ENCODE results near the gene PLAU. TPM values are rescaled to one million over a fixed set of nuclear protein-coding genes. Genes with fewer than 3 reads are reported as not detected.

Gene PLAU
- total and polyA plus RNA-seq, 2 experiments from 2014 or later, result 13.3 to 17.5 TPM

DNA sequence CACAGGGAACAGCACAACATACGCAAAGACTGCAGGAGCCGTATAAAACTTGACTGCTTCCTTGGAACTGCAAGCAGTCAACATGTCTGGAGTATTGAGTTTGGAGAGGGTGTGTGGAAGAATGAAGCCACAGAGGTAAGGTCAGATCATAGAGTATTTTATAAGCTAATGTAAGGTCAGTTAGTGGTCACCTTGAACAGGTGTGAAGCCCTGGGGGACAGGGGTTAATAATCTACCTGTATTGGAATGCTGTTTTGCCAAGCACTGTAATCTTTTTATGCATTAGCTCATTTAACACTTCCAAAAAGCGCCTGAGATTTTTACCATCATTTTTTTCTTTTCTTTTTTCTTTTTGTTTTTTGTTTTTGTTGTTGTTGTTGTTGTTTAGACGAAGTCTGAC lies 23.1 kb downstream of the PLAU start:
- H3K9me3 Mint-ChIP-seq, result no peaks in the 10 kb centered on the region
- Histone ChIP-seq H4K20me1 (replicated peaks; ENCODE audit: insufficient read depth) (no peaks in the 10 kb centered on the region), H3F3A (replicated peaks; ENCODE audit: low read depth) (no peaks in the 10 kb centered on the region), H3K27me3 (ENCODE audit: insufficient read depth) (no peaks in the 10 kb centered on the region), H2AFZ (peak overlapping the region; percentile 80), H3K79me2 (replicated peaks; ENCODE audit: insufficient read depth) (no peaks in the 10 kb centered on the region), H3K4me1 (ENCODE audit: insufficient read depth) (peaks cover 6% of the 10 kb centered on the region), H3K4me3 (no peak overlapping the region), H3K36me3 (ENCODE audit: insufficient read depth) (no peaks in the 10 kb centered on the region), H3K4me2 (no peak overlapping the region), H3K27ac (ENCODE audit: low read depth) (no peak overlapping the region), H3K9me2 (ENCODE audit: insufficient read depth) (no peaks in the 10 kb centered on the region)
- H3K36me3 Mint-ChIP-seq (ENCODE audit: low read depth), result no peaks in the 10 kb centered on the region
- H3K4me1 Mint-ChIP-seq, result peaks cover 19% of the 10 kb centered on the region
- no peak overlapping the region for H3K4me3 Mint-ChIP-seq
- H3K27ac Mint-ChIP-seq, result no peak overlapping the region
- no peak for ATAC-seq
- peaks cover 14% of the 10 kb centered on the region for H3K27me3 Mint-ChIP-seq (ENCODE audit: insufficient read depth, low read depth, poor library complexity)
- TF ChIP-seq POLR2AphosphoS5 (IDR thresholded peaks at IDR 0.05; ENCODE audit: low read depth), result no peak
- no peak for TF ChIP-seq ZNF331 (CRISPR knock-in tag; IDR thresholded peaks at IDR 0.05; ENCODE audit: low read depth)
- TF ChIP-seq, protein P1, sequence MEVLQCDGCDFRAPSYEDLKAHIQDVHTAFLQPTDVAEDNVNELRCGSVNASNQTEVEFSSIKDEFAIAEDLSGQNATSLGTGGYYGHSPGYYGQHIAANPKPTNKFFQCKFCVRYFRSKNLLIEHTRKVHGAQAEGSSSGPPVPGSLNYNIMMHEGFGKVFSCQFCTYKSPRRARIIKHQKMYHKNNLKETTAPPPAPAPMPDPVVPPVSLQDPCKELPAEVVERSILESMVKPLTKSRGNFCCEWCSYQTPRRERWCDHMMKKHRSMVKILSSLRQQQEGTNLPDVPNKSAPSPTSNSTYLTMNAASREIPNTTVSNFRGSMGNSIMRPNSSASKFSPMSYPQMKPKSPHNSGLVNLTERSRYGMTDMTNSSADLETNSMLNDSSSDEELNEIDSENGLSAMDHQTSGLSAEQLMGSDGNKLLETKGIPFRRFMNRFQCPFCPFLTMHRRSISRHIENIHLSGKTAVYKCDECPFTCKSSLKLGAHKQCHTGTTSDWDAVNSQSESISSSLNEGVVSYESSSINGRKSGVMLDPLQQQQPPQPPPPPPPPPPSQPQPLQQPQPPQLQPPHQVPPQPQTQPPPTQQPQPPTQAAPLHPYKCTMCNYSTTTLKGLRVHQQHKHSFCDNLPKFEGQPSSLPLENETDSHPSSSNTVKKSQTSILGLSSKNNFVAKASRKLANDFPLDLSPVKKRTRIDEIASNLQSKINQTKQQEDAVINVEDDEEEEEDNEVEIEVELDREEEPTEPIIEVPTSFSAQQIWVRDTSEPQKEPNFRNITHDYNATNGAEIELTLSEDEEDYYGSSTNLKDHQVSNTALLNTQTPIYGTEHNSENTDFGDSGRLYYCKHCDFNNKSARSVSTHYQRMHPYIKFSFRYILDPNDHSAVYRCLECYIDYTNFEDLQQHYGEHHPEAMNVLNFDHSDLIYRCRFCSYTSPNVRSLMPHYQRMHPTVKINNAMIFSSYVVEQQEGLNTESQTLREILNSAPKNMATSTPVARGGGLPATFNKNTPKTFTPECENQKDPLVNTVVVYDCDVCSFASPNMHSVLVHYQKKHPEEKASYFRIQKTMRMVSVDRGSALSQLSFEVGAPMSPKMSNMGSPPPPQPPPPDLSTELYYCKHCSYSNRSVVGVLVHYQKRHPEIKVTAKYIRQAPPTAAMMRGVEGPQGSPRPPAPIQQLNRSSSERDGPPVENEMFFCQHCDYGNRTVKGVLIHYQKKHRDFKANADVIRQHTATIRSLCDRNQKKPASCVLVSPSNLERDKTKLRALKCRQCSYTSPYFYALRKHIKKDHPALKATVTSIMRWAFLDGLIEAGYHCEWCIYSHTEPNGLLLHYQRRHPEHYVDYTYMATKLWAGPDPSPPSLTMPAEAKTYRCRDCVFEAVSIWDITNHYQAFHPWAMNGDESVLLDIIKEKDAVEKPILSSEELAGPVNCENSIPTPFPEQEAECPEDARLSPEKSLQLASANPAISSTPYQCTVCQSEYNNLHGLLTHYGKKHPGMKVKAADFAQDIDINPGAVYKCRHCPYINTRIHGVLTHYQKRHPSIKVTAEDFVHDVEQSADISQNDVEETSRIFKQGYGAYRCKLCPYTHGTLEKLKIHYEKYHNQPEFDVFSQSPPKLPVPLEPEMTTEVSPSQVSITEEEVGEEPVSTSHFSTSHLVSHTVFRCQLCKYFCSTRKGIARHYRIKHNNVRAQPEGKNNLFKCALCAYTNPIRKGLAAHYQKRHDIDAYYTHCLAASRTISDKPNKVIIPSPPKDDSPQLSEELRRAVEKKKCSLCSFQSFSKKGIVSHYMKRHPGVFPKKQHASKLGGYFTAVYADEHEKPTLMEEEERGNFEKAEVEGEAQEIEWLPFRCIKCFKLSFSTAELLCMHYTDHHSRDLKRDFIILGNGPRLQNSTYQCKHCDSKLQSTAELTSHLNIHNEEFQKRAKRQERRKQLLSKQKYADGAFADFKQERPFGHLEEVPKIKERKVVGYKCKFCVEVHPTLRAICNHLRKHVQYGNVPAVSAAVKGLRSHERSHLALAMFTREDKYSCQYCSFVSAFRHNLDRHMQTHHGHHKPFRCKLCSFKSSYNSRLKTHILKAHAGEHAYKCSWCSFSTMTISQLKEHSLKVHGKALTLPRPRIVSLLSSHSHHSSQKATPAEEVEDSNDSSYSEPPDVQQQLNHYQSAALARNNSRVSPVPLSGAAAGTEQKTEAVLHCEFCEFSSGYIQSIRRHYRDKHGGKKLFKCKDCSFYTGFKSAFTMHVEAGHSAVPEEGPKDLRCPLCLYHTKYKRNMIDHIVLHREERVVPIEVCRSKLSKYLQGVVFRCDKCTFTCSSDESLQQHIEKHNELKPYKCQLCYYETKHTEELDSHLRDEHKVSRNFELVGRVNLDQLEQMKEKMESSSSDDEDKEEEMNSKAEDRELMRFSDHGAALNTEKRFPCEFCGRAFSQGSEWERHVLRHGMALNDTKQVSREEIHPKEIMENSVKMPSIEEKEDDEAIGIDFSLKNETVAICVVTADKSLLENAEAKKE (CRISPR knock-in tag; IDR thresholded peaks at IDR 0.05), result no peak
- DNase-seq (ENCODE audit: low spot score), result no peak

DNA sequence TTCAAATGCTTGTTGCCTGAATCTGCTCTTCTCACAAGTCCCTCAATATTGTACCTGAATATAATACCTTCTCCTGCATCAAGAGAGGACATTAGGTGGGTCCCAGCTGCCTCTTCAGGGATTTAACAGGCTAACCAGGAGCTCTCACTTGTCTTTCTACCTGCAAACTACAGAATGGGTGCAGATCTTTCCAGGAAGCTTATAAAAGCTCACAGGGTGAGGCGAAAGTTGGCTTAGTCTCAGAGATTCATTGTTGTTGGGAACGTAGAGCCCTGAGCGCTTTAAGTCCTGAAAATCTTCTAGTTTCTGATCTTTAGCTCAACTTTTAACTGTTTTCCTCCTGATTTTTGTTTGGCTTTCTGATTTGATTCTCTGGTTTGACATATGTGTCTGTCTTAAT lies 25.0 kb downstream of the PLAU start:
- H3K4me2 ChIP-seq, result no peak overlapping the region
- no peak overlapping the region for H3K27ac Mint-ChIP-seq
- peaks cover 2% of the 10 kb centered on the region; the same call in 1 of the 2 replicates for H3F3A ChIP-seq (replicated peaks; ENCODE audit: low read depth)
- H3K9me2 ChIP-seq (ENCODE audit: insufficient read depth), result no peaks in the 10 kb centered on the region
- no peaks in the 10 kb centered on the region for H3K36me3 ChIP-seq (ENCODE audit: insufficient read depth)
- H3K4me3 Mint-ChIP-seq, result no peak overlapping the region
- no peaks in the 10 kb centered on the region for H4K20me1 ChIP-seq (replicated peaks; ENCODE audit: insufficient read depth)
- H2AFZ ChIP-seq, result peak overlapping the region; percentile 81
- H3K36me3 Mint-ChIP-seq (ENCODE audit: low read depth), result no peaks in the 10 kb centered on the region
- no peak for ATAC-seq
- peaks cover 17% of the 10 kb centered on the region for H3K4me1 Mint-ChIP-seq
- no peaks in the 10 kb centered on the region for H3K79me2 ChIP-seq (replicated peaks; ENCODE audit: insufficient read depth)
- no peak overlapping the region for H3K27ac ChIP-seq (ENCODE audit: low read depth)
- no peak for DNase-seq (ENCODE audit: low spot score)
- peaks cover 11% of the 10 kb centered on the region for H3K4me1 ChIP-seq (ENCODE audit: insufficient read depth)
- no peak overlapping the region for H3K4me3 ChIP-seq
- H3K27me3 Mint-ChIP-seq (ENCODE audit: insufficient read depth, low read depth, poor library complexity), result peaks cover 16% of the 10 kb centered on the region
- no peaks in the 10 kb centered on the region for H3K27me3 ChIP-seq (ENCODE audit: insufficient read depth)
- no peaks in the 10 kb centered on the region for H3K9me3 Mint-ChIP-seq
- TF ChIP-seq POLR2AphosphoS5 (IDR thresholded peaks at IDR 0.05; ENCODE audit: low read depth), result no peak
- no peak for TF ChIP-seq JUNB (IDR thresholded peaks at IDR 0.05; ENCODE audit: unreplicated experiment)
- no peak for TF ChIP-seq ZNF331 (CRISPR knock-in tag; IDR thresholded peaks at IDR 0.05; ENCODE audit: low read depth)
- TF ChIP-seq, protein P2, sequence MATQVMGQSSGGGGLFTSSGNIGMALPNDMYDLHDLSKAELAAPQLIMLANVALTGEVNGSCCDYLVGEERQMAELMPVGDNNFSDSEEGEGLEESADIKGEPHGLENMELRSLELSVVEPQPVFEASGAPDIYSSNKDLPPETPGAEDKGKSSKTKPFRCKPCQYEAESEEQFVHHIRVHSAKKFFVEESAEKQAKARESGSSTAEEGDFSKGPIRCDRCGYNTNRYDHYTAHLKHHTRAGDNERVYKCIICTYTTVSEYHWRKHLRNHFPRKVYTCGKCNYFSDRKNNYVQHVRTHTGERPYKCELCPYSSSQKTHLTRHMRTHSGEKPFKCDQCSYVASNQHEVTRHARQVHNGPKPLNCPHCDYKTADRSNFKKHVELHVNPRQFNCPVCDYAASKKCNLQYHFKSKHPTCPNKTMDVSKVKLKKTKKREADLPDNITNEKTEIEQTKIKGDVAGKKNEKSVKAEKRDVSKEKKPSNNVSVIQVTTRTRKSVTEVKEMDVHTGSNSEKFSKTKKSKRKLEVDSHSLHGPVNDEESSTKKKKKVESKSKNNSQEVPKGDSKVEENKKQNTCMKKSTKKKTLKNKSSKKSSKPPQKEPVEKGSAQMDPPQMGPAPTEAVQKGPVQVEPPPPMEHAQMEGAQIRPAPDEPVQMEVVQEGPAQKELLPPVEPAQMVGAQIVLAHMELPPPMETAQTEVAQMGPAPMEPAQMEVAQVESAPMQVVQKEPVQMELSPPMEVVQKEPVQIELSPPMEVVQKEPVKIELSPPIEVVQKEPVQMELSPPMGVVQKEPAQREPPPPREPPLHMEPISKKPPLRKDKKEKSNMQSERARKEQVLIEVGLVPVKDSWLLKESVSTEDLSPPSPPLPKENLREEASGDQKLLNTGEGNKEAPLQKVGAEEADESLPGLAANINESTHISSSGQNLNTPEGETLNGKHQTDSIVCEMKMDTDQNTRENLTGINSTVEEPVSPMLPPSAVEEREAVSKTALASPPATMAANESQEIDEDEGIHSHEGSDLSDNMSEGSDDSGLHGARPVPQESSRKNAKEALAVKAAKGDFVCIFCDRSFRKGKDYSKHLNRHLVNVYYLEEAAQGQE (IDR thresholded peaks at IDR 0.05; ENCODE audit: unreplicated experiment), result no peak
- TF ChIP-seq, protein P3, sequence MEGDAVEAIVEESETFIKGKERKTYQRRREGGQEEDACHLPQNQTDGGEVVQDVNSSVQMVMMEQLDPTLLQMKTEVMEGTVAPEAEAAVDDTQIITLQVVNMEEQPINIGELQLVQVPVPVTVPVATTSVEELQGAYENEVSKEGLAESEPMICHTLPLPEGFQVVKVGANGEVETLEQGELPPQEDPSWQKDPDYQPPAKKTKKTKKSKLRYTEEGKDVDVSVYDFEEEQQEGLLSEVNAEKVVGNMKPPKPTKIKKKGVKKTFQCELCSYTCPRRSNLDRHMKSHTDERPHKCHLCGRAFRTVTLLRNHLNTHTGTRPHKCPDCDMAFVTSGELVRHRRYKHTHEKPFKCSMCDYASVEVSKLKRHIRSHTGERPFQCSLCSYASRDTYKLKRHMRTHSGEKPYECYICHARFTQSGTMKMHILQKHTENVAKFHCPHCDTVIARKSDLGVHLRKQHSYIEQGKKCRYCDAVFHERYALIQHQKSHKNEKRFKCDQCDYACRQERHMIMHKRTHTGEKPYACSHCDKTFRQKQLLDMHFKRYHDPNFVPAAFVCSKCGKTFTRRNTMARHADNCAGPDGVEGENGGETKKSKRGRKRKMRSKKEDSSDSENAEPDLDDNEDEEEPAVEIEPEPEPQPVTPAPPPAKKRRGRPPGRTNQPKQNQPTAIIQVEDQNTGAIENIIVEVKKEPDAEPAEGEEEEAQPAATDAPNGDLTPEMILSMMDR (conservative IDR thresholded peaks at IDR 0.05; ENCODE audit: low read depth in 2 of 2), result no peak
- no peak for TF ChIP-seq CREB1 (CRISPR knock-in tag; IDR thresholded peaks at IDR 0.05; ENCODE audit: low read depth)
- TF ChIP-seq NANOG (IDR thresholded peaks at IDR 0.05; ENCODE audit: borderline replicate concordance), result no peak
- TF ChIP-seq ZNF114 (CRISPR knock-in tag; IDR thresholded peaks at IDR 0.05), result no peak
